Uterus (tissue), 4 donors: Measurements from ENCODE around the gene FAM174C. TPM values are rescaled to one million over a fixed set of nuclear protein-coding genes. Genes with fewer than 3 reads are reported as not detected.

ENCODE experiments used
- DNase-seq, 2 donors: peaks; one replicate each; pipeline ENCODE4 v3.0.0-alpha.2; 2019 to 2020
- H3K27ac ChIP-seq, 2 donors: fragments of 200-600 bp; sonication (generic); 1 replicate in 1 of 2; 2 replicates in 1 of 2; pipeline ENCODE4 v1.5.1; 2016 to 2018
- H3K27me3 ChIP-seq, 2 donors: fragments of 200-600 bp; sonication (generic); one replicate each; pipeline ENCODE4 v1.5.1; 2018 to 2019; ENCODE audit warnings: control low read depth in 1 of 2
- H3K36me3 ChIP-seq, 2 donors: fragments of 200-600 bp; sonication (generic); one replicate each; pipeline ENCODE4 v1.5.1; 2019; ENCODE audit warnings: control low read depth in 1 of 2
- H3K4me1 ChIP-seq, 2 donors: fragments of 200-600 bp; sonication (generic); one replicate each; pipeline ENCODE4 v1.5.1; 2018 to 2019; ENCODE audit warnings: control low read depth in 1 of 2
- H3K4me3 ChIP-seq, 2 donors: fragments of 200-600 bp; sonication (generic); 1 replicate in 1 of 2; 2 replicates in 1 of 2; pipeline ENCODE4 v1.5.1; 2018 to 2019; ENCODE audit warnings: mild to moderate bottlenecking in 1 of 2
- H3K9me3 ChIP-seq, 2 donors: fragments of 200-600 bp; sonication (generic); one replicate each; pipeline ENCODE4 v1.5.1; 2019; ENCODE audit warnings: control low read depth in 1 of 2
- POLR2A ChIP-seq, 2 donors: fragments of 450-650 bp; IDR thresholded peaks; one replicate each; pipeline ENCODE4 v1.6.1; 2016; ENCODE audit warnings: antibody characterized with exemption in 2 of 2, mild to moderate bottlenecking in 1 of 2, moderate library complexity in 1 of 2
- intact Hi-C: fragments of 100-400 bp; cut with DNase I; formaldehyde crosslinking; loops from one replicate; pipeline ENCODE4 v1.15.1; 2023; ENCODE audit warnings: low total_unique reads
- total RNA-seq, 4 donors: library from RNA; depleted of rRNA in 3 of 4; stranded (reverse); fragments of >200 nt in 3 of 4; gene quantifications; one replicate each; pipeline versions ENCODE4 v1.1.0 to v1.2.4, GENCODE V29; 2014 to 2023
- TF ChIP-seq, protein P1 (sequence below), 4 experiments: fragments of 200-600 bp in 2 of 4; fragments of 450-650 bp in 2 of 4; sonication (generic) in 2 of 4; IDR thresholded peaks; one replicate each; pipeline ENCODE4 v1.5.1; 2016 to 2019; ENCODE audit warnings: antibody characterized with exemption in 4 of 4, mild to moderate bottlenecking in 2 of 4, moderate library complexity in 1 of 4
- donor health status: DM: yes; HTN: yes; CAD: no.

Gene FAM174C
- total RNA-seq, 4 donors from 2014 or later = 2.1 to 24.3 (median 7.1) TPM

DNA sequence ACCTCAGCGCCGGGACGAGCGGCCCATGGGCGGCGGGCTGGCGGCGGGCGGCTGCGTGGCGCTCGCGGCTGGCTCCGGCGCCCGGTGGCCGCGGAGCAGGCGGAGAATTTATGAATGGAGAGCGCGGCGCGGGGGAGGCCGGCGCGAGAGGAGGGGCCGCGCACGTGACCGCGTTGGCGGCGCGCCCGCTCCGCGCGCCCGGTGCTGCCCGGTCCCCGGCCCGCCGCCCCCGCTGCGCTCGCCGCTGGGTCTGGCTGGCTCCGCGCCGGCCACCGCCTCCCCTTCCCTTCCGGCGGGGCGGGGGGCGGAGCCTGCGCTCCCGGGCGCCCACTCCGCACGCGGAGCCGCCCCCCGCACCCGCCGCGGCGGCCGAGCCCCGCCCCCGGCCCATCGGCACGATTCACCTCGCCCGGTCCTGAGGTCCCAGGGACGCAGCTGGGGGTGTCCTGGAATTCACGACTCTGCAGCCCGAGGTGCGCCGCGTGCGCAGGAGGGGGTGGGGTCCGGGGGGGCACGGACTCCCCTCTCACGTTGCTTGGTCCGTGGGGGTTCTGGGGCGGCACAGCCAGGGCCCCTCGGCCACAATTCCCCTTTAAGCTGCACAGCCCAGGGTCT, 37.5 kb upstream of the FAM174C start, which contains the start of gene CBARP:
TSS of gene CBARP (minus strand) at position 252 of the 615 bp plus-strand sequence. CDS start 1,905 bp downstream, outside the sequence.
- Histone ChIP-seq H3K9me3 (no peaks in the 10 kb centered on the region), H3K4me3 (peak within 1 kb of the TSS; percentile 39 to 49), H3K27me3 (peaks cover 0 to 8% of the 10 kb centered on the region in 2 donors), H3K27ac (peak within 1 kb of the TSS; percentile 93 to 97), H3K4me1 (peaks cover 0 to 21% of the 10 kb centered on the region in 2 donors), H3K36me3 (no peaks in the 10 kb centered on the region)
- DNase-seq = peak; percentile 44 to 58
- TF ChIP-seq, protein P1, sequence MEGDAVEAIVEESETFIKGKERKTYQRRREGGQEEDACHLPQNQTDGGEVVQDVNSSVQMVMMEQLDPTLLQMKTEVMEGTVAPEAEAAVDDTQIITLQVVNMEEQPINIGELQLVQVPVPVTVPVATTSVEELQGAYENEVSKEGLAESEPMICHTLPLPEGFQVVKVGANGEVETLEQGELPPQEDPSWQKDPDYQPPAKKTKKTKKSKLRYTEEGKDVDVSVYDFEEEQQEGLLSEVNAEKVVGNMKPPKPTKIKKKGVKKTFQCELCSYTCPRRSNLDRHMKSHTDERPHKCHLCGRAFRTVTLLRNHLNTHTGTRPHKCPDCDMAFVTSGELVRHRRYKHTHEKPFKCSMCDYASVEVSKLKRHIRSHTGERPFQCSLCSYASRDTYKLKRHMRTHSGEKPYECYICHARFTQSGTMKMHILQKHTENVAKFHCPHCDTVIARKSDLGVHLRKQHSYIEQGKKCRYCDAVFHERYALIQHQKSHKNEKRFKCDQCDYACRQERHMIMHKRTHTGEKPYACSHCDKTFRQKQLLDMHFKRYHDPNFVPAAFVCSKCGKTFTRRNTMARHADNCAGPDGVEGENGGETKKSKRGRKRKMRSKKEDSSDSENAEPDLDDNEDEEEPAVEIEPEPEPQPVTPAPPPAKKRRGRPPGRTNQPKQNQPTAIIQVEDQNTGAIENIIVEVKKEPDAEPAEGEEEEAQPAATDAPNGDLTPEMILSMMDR (IDR thresholded peaks at IDR 0.05) = no peak
- no peak for TF ChIP-seq POLR2A (IDR thresholded peaks at IDR 0.05)
- intact Hi-C loops = no loop called here

DNA sequence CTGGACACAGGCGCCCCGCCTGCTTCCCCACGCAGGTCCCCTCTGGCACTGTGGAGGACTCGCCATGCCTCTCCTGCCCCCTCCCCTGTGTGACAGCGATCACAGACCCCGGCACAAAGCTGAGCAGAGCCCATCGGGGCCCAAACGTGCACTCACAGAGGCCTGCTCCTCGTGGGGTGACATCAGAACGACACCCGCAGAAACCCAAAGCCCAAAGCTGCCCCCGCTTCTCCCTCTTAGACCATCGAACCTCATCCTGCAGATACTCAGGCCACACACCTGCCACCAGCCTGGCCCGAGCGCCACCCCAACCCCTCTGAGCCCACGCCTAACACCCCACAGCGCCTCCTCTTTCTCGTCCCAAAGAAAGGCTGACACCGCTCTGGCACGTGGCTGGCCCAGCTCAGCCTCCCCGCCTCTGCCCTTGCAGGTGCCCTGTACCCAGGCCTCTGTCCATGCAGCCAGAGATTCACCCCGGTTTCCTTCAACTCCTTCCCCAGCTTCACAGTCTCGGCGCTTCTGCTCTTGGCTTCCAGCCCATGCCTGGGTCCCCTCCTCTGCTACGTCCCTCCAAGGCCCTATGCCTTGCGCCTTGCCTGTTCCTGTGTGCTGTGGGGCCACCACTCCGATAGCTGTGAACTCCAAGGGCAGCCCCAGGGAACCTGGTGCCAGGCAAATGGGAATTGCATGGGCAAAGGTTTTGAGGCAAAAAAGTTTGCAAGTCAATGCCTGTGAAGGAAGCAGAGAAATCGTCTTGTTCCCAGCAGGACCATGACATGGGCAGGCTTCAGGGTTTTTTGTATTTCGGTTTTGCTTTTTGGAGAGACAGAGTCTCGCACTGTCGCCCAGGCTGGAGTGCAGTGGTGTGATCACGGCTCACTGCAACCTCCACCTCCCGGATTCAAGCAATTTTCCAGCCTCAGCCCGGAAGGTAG, 36.7 kb upstream of the FAM174C start:
- peaks cover 0 to 21% of the 10 kb centered on the region in 2 donors for H3K4me1 ChIP-seq

DNA sequence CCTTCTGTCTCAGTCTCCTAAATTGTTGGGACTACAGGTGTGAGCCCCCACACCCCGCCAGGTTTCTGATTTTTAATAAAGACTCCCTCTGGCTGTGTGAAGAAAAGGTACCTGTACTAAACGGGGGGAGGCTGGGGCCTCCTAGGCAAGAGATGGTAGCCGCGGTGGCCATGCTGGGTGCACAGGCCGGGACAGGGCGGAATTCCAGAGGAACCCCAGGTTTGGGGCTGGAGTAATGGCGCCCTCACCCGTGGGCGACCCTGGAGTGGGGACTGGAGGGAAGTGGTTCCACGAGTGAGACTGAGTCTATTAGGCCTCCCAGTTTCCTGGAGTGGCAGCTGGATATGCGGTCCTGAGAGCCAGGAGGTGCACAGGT, 35.9 kb upstream of the FAM174C start:
- Histone ChIP-seq H3K36me3 (no peaks in the 10 kb centered on the region), H3K27me3 (peaks cover 0 to 8% of the 10 kb centered on the region in 2 donors), H3K4me1 (peaks cover 0 to 26% of the 10 kb centered on the region in 2 donors), H3K4me3 (no peak overlapping the region), H3K9me3 (no peaks in the 10 kb centered on the region), H3K27ac (peak overlapping the region; percentile 93 to 97)
- TF ChIP-seq, protein P1 (IDR thresholded peaks at IDR 0.05) = no peak
- no peak for TF ChIP-seq POLR2A (IDR thresholded peaks at IDR 0.05)
- intact Hi-C loops = no loop called here
- no peak for DNase-seq

More for the DNA sequence above, 36.7 kb upstream of the FAM174C start:
- Histone ChIP-seq H3K9me3 (no peaks in the 10 kb centered on the region), H3K27me3 (peaks cover 0 to 8% of the 10 kb centered on the region in 2 donors), H3K36me3 (no peaks in the 10 kb centered on the region), H3K4me3 (peak overlapping the region in 1 of 2 donors; percentile 26), H3K27ac (peak overlapping the region; percentile 93 to 97)
- no peak for TF ChIP-seq POLR2A (IDR thresholded peaks at IDR 0.05)
- intact Hi-C loops = no loop called here
- DNase-seq = peak in 1 of 2 donors; percentile 37

DNA sequence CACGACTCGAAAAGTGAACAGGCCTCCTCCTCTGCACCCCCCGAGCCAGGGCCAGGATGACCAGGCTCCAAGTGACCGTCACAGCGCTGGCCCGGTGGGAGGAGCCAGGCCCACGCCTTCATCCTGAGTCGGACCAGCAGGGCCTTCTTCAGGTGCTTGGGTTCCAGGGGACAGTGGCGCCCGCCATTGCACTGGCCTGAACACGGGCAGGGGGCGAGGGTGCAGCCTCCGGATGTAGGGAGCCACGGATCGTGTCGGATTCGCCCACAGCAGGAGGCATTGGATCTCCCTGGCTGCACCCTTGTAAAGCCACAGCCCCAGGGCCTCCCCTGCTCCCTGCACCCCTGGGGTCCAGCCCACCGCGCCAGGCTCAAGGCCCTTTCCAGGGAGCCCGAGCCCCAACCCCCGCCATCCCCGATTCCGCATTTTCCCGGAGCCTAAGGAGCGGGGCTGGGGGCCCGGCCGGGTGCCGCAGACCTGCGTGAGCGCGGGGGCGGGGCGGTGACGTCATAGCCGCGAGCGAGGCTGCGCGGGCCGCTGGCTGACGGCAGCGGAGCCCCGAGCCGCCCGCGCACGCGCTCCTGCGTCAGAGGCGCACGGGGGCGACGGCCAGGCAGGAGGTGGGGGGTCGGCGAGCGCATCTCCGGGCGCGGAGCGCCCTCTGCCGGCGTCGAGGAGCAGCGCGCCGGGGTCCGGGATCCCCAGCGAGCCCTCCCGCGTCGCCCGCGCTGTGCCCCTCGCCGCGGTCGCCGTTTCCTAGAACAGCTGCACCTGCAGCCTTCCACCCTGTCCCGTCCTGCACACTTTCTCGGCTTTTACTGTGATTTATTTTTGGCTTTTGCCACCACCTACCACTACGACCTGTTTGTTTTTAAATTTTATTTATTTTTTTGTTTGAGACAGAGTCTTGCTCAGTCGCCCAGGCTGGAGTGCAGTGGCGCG, 35.3 kb upstream of the FAM174C start:
- H3K27ac ChIP-seq = peak overlapping the region; percentile 93 to 97
- TF ChIP-seq, protein P1 (IDR thresholded peaks at IDR 0.05) = peak; percentile 71 to 99 (median 96)
- TF ChIP-seq POLR2A (IDR thresholded peaks at IDR 0.05) = peak; percentile 24 to 69
- peaks cover 0 to 32% of the 10 kb centered on the region in 2 donors for H3K4me1 ChIP-seq
- DNase-seq = peak; percentile 86 to 93
- H3K9me3 ChIP-seq = no peaks in the 10 kb centered on the region
- peaks cover 0 to 8% of the 10 kb centered on the region in 2 donors for H3K27me3 ChIP-seq
- intact Hi-C loops = no loop called here
- H3K36me3 ChIP-seq = no peaks in the 10 kb centered on the region
- H3K4me3 ChIP-seq = peak overlapping the region in 1 of 2 donors; percentile 17

DNA sequence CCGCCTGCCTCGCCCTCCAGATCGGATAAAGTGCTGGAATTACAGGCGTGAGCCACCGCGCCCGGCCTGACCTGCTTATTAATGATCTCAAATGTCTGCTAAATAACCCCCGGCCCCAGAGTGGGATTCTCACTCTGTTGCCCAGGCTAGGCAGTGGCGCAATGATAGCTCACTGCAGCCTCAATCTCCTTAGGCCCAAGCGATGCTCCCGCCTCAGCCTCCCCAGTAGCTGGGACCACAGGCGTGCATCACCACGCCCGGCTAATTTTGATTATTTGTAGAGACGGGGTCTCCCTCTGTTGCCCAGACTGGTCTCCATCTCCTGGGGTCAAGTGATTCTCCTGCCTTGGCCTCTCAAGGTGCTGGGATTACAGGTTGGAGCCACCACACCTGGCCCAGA, 34.4 kb upstream of the FAM174C start:
- intact Hi-C loops = no loop called here
- H3K27me3 ChIP-seq = peaks cover 0 to 8% of the 10 kb centered on the region in 2 donors
- DNase-seq = peak in 1 of 2 donors; percentile 55
- no peaks in the 10 kb centered on the region for H3K36me3 ChIP-seq
- H3K9me3 ChIP-seq = no peaks in the 10 kb centered on the region
- peak overlapping the region; percentile 93 to 97 for H3K27ac ChIP-seq
- peaks cover 0 to 33% of the 10 kb centered on the region in 2 donors for H3K4me1 ChIP-seq
- no peak for TF ChIP-seq POLR2A (IDR thresholded peaks at IDR 0.05)
- TF ChIP-seq, protein P1 (IDR thresholded peaks at IDR 0.05) = no peak
- H3K4me3 ChIP-seq = no peak overlapping the region
